IMR-90 (cell line): ENCODE data around the gene PAK1IP1. TPM values are rescaled to one million over a fixed set of nuclear protein-coding genes. Genes with fewer than 3 reads are reported as not detected.

Source experiments
- ATAC-seq: fragments of 200-7000 bp; cut with Tn5 transposase; 2 replicates; pipeline ENCODE4 v1.9.1; 2020; ENCODE audit warnings: low read depth, mild to moderate bottlenecking, moderate library complexity
- Bru-seq: library from RNA; stranded (reverse); fragments of 400-500 nt; gene quantifications from one replicate; lab custom pipeline; 2021; lab: Mats Ljungman, UMichigan
- BruChase-seq, 2 experiments: library from RNA; stranded (reverse); fragments of 400-500 nt; gene quantifications; one replicate each; lab custom pipeline; 2021; lab: Mats Ljungman, UMichigan
- BruUV-seq: library from RNA; stranded (reverse); fragments of 400-500 nt; replicated peaks from 2 replicates; lab custom pipeline; 2021; lab: Mats Ljungman, UMichigan
- CTCF ChIA-PET: fragments of 300-600 bp; formaldehyde crosslinking; extraction: SDS; loops from one replicate; lab custom pipeline; 2021; ENCODE audit warnings: antibody characterized with exemption; lab: Yijun Ruan, JAX
- POLR2A ChIA-PET: fragments of 300-600 bp; sonication (Branson Sonifier 250); formaldehyde crosslinking; loops from one replicate; lab custom pipeline; 2022; ENCODE audit warnings: antibody characterized with exemption; ENCODE audit not compliant: unreplicated experiment; lab: Charles Lee
- DNase-seq: peaks from one replicate; pipeline ENCODE4 v3.0.0; 2013
- H2AFZ ChIP-seq: replicated peaks from 2 replicates; pipeline ENCODE3; 2013; ENCODE audit warnings: low read length, mild to moderate bottlenecking; ENCODE audit not compliant: poor library complexity
- H2AK5ac ChIP-seq: 2 replicates; pipeline ENCODE4 v1.6.1; 2013; ENCODE audit warnings: low read depth, low read length, inconsistent platforms
- H2AK9ac ChIP-seq: replicated peaks from 2 replicates; pipeline ENCODE3; 2013; ENCODE audit warnings: mild to moderate bottlenecking, low read depth, low read length, moderate library complexity; ENCODE audit not compliant: poor library complexity
- H2BK120ac ChIP-seq: 2 replicates; pipeline ENCODE4 v1.6.1; 2013; ENCODE audit warnings: low read depth, low read length, inconsistent platforms
- H2BK15ac ChIP-seq: 3 replicates; pipeline ENCODE4 v1.6.1; 2013; ENCODE audit warnings: low read depth, low read length, inconsistent platforms
- H2BK20ac ChIP-seq: 2 replicates; pipeline ENCODE4 v1.6.1; 2013; ENCODE audit warnings: low read depth, mild to moderate bottlenecking, inconsistent platforms, low read length, moderate library complexity
- H2BK5ac ChIP-seq: 2 replicates; pipeline ENCODE4 v1.6.1; 2013; ENCODE audit warnings: mild to moderate bottlenecking, low read depth, low read length, inconsistent platforms; ENCODE audit not compliant: poor library complexity, severe bottlenecking
- H3K14ac ChIP-seq: replicated peaks from 2 replicates; pipeline ENCODE4 v1.6.1; 2013; ENCODE audit warnings: low read depth, low read length, inconsistent platforms
- H3K18ac ChIP-seq: 2 replicates; pipeline ENCODE4 v1.6.1; 2013; ENCODE audit warnings: low read depth, low read length, control low read depth
- H3K23ac ChIP-seq: 2 replicates; pipeline ENCODE4 v1.6.1; 2013; ENCODE audit warnings: low read depth, low read length, inconsistent platforms
- H3K27ac ChIP-seq: 2 replicates; pipeline ENCODE4 v1.5.1; 2013; ENCODE audit warnings: mild to moderate bottlenecking, control low read depth, low read length; ENCODE audit not compliant: insufficient read depth
- H3K27me3 ChIP-seq: 2 replicates; pipeline ENCODE4 v1.6.1; 2013; ENCODE audit warnings: low read length; ENCODE audit not compliant: control insufficient read depth, insufficient read depth
- H3K36me3 ChIP-seq: 2 replicates; pipeline ENCODE4 v1.6.1; 2013; ENCODE audit warnings: low read length, mixed read lengths; ENCODE audit not compliant: control insufficient read depth, insufficient read depth
- H3K4ac ChIP-seq: 2 replicates; pipeline ENCODE4 v1.6.1; 2013; ENCODE audit warnings: low read depth, low read length, inconsistent platforms
- H3K4me1 ChIP-seq: 2 replicates; pipeline ENCODE4 v1.6.1; 2013; ENCODE audit warnings: low read length, mixed read lengths; ENCODE audit not compliant: control insufficient read depth, insufficient read depth
- H3K4me2 ChIP-seq: 2 replicates; pipeline ENCODE4 v1.6.1; 2013; ENCODE audit warnings: low read depth, mild to moderate bottlenecking, control low read depth, low read length, moderate library complexity
- H3K4me3 ChIP-seq: 2 replicates; pipeline ENCODE4 v1.5.1; 2013; ENCODE audit warnings: low read depth, mild to moderate bottlenecking, control low read depth, low read length, moderate library complexity; ENCODE audit not compliant: insufficient read depth
- H3K56ac ChIP-seq: 2 replicates; pipeline ENCODE4 v1.6.1; 2013; ENCODE audit warnings: low read length, inconsistent platforms; ENCODE audit not compliant: insufficient read depth; ENCODE audit errors: extremely low read depth
- H3K79me1 ChIP-seq, 2 experiments: 2 replicates each; pipeline ENCODE4 v1.6.1; 2013; ENCODE audit warnings: low read length in 2 of 2, inconsistent platforms in 1 of 2, low read depth in 1 of 2
- H3K9ac ChIP-seq: 2 replicates; pipeline ENCODE4 v1.6.1; 2013; ENCODE audit warnings: low read depth, low read length, control low read depth
- H3K9me1 ChIP-seq: 2 replicates; pipeline ENCODE4 v1.6.1; 2013; ENCODE audit warnings: low read length, inconsistent platforms; ENCODE audit not compliant: insufficient read depth
- H3K9me3 ChIP-seq: 2 replicates; pipeline ENCODE4 v1.6.1; 2013; ENCODE audit warnings: low read length; ENCODE audit not compliant: control insufficient read depth, insufficient read depth
- H4K20me1 ChIP-seq: 2 replicates; pipeline ENCODE4 v1.6.1; 2013; ENCODE audit warnings: low read length, inconsistent platforms; ENCODE audit not compliant: insufficient read depth
- H4K5ac ChIP-seq: 2 replicates; pipeline ENCODE4 v1.6.1; 2013; ENCODE audit warnings: mild to moderate bottlenecking, low read depth, low read length, control low read depth
- H4K8ac ChIP-seq, 2 experiments: 2 replicates each; pipeline ENCODE4 v1.6.1; 2013; ENCODE audit warnings: low read depth in 2 of 2, low read length in 2 of 2, control low read depth in 1 of 2, inconsistent platforms in 1 of 2
- H4K91ac ChIP-seq: 2 replicates; pipeline ENCODE4 v1.6.1; 2013; ENCODE audit warnings: low read depth, low read length, inconsistent platforms; ENCODE audit not compliant: insufficient read depth
- BHLHE40 ChIP-seq: fragments of 150-350 bp; IDR thresholded peaks from 2 replicates; pipeline ENCODE4 v1.6.1; 2016; ENCODE audit warnings: mild to moderate bottlenecking, low read depth, low read length
- CEBPB ChIP-seq: IDR thresholded peaks from 2 replicates; pipeline ENCODE4 v1.6.1; 2012; ENCODE audit warnings: low read depth, low read length, improper control_type of control experiment
- CHD1 ChIP-seq: IDR thresholded peaks from 2 replicates; pipeline ENCODE4 v1.6.1; 2012; ENCODE audit warnings: low read depth, low read length, improper control_type of control experiment
- FOS ChIP-seq: fragments of 150-350 bp; IDR thresholded peaks from 2 replicates; pipeline ENCODE4 v1.6.1; 2016; ENCODE audit warnings: low read depth, low read length
- MAFK ChIP-seq: IDR thresholded peaks from 2 replicates; pipeline ENCODE4 v1.6.1; 2012; ENCODE audit warnings: low read depth, low read length, improper control_type of control experiment
- MAZ ChIP-seq: IDR thresholded peaks from 2 replicates; pipeline ENCODE4 v1.6.1; 2012; ENCODE audit warnings: low read depth, mild to moderate bottlenecking, low read length, improper control_type of control experiment, moderate library complexity, borderline replicate concordance
- MXI1 ChIP-seq: IDR thresholded peaks from 2 replicates; pipeline ENCODE4 v1.6.1; 2012; ENCODE audit warnings: low read depth, mild to moderate bottlenecking, low read length, moderate library complexity, borderline replicate concordance
- NFE2L2 ChIP-seq: fragments of 150-350 bp; IDR thresholded peaks from 2 replicates; pipeline ENCODE4 v1.6.1; 2016; ENCODE audit warnings: low read depth, mild to moderate bottlenecking, low read length
- POLR2A ChIP-seq: IDR thresholded peaks from 2 replicates; pipeline ENCODE4 v1.6.1; 2012; ENCODE audit warnings: mild to moderate bottlenecking, low read depth, low read length
- RAD21 ChIP-seq: IDR thresholded peaks from 2 replicates; pipeline ENCODE4 v1.6.1; 2012; ENCODE audit warnings: low read length, improper control_type of control experiment
- RCOR1 ChIP-seq: IDR thresholded peaks from 2 replicates; pipeline ENCODE4 v1.6.1; 2012; ENCODE audit warnings: mild to moderate bottlenecking, low read length, improper control_type of control experiment; ENCODE audit not compliant: insufficient replicate concordance
- RFX5 ChIP-seq: IDR thresholded peaks from 2 replicates; pipeline ENCODE4 v1.8.0; 2012; ENCODE audit warnings: low read depth, mild to moderate bottlenecking, low read length, moderate library complexity
- SMC3 ChIP-seq: fragments of 150-350 bp; IDR thresholded peaks from 2 replicates; pipeline ENCODE4 v1.6.1; 2016; ENCODE audit warnings: low read depth, mild to moderate bottlenecking, antibody characterized with exemption, low read length, moderate library complexity
- WGBS, 2 experiments: methylation state at CpG; one replicate each; pipeline versions ENCODE4 v1.1.5 to v1.1.7; 2013; ENCODE audit warnings: missing lambda C conversion rate in 2 of 2; ENCODE audit not compliant: insufficient read length in 1 of 2; ENCODE audit errors: extremely low coverage in 2 of 2; 5-methylcytosine and 5-hydroxymethylcytosine counted together
- dilution Hi-C: fragments of 300-500 bp; cut with HindIII; formaldehyde crosslinking; loops from one replicate; pipeline ENCODE4 v1.14.3; 2018; ENCODE audit warnings: low sequenced_read_pairs; ENCODE audit not compliant: unreplicated experiment
- in situ Hi-C: fragments of 300-500 bp; cut with MboI; formaldehyde crosslinking; loops from 3 replicates; pipeline ENCODE4 v1.14.3; 2019; ENCODE audit warnings: low sequenced_read_pairs, inconsistent platforms, mixed read lengths
- intact Hi-C: fragments of 100-400 bp; cut with micrococcal nuclease; formaldehyde crosslinking; loops from 2 replicates; pipeline ENCODE4 v1.10.0; 2022
- long read RNA-seq: library from polyadenylated mRNA; unstranded; transcript quantifications from one replicate; pipeline ENCODE4 v2.0.0, GENCODE V29; 2021; ENCODE audit not compliant: unreplicated experiment
- polyA plus RNA-seq, 3 experiments: library from polyadenylated mRNA; depleted of rRNA; stranded (reverse); fragments of >200 nt; gene quantifications; 2 replicates each; pipeline ENCODE4 v1.2.3, GENCODE V29; 2012; ENCODE audit warnings: low replicate concordance in 1 of 3
- total RNA-seq: library from RNA; depleted of rRNA; stranded (reverse); fragments of >200 nt; gene quantifications from 2 replicates; pipeline ENCODE4 v1.2.3, GENCODE V29; 2012; rRNA removed
- TF ChIP-seq, protein P1 (sequence below): fragments of 150-350 bp; IDR thresholded peaks from 2 replicates; pipeline ENCODE4 v1.6.1; 2017; ENCODE audit warnings: mild to moderate bottlenecking, antibody characterized with exemption, low read length, low read depth

PAK1IP1 gene, protein sequence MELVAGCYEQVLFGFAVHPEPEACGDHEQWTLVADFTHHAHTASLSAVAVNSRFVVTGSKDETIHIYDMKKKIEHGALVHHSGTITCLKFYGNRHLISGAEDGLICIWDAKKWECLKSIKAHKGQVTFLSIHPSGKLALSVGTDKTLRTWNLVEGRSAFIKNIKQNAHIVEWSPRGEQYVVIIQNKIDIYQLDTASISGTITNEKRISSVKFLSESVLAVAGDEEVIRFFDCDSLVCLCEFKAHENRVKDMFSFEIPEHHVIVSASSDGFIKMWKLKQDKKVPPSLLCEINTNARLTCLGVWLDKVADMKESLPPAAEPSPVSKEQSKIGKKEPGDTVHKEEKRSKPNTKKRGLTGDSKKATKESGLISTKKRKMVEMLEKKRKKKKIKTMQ
- total RNA-seq = 22.9 and 28.6 TPM in 2 replicates
- polyA plus RNA-seq (2012; rRNA removed) = 16.7 and 16.9 TPM in 2 replicates
- polyA plus RNA-seq (2012; cell fraction: cytosol; rRNA removed) = 3.9 and 5.4 TPM in 2 replicates
- 2.0 and 7.9 TPM in 2 replicates for polyA plus RNA-seq (2012; cell fraction: nucleus; rRNA removed; ENCODE audit: low replicate concordance)
- percentile 69 among the genes with signal in this experiment for Bru-seq, nascent RNA
- BruChase-seq, experiment 1, labeled RNA remaining after a 6-hour chase = percentile 58 among the genes with signal in this experiment
- BruChase-seq, experiment 2, labeled RNA remaining after a 2-hour chase = percentile 56 among the genes with signal in this experiment
- long read RNA-seq, transcript PAK1IP1-201 (10 exons, 1,800 nt) = major isoform, 25 of 35 reads
- long read RNA-seq, partial matches to known transcripts = 0 of 35 reads
- long read RNA-seq, other reads (novel, unspliced or antisense) = 10 of 35 reads

DNA sequence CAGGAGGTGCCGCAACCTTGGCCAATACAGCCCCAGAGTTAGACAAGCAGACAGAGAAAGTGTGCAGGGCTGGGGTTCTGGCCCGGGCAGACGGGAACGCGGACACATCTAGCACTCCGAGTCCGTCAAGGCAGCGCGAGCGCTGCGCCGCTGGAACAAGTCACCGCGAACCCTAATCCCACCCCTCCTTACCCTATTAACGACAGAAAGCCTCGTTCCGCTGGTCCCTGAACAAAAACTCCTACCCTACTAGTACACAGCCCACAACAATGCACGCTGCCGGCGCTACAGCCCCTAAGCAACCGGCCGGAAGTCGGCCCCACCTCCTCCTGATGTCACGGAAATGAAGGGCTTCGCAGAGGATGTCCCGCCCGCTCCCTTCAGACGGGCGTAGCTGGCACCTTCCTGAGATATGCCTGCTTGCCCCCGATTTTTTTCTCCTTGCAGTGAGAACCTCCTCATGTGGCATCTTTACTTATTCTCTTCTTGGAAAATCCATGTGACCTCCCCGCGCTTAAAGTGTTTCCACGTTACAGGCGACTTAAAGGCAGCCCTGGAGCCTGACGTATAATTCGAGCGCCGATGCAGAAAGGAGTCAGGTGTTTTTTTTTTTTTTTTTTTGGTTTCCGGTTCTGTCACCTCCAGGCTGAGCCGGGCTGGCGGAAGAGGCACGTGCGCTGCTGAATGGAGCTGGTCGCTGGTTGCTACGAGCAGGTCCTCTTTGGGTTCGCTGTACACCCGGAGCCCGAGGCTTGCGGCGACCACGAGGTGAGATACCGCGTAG is at the start of gene PAK1IP1, which contains the start of gene C6orf52:
TSS of gene PAK1IP1 (plus strand) at position 671 of the 784 bp plus-strand sequence. CDS start at position 685, 14 bp downstream.
TSS of gene C6orf52 (minus strand) at position 315 of the 784 bp plus-strand sequence. CDS start 7,066 bp downstream, outside the sequence.
- peak within 1 kb of the TSS; percentile 99 for H3K14ac ChIP-seq
- peak within 1 kb of the TSS; percentile 90 for H3K9ac ChIP-seq
- H2BK120ac ChIP-seq = peak within 1 kb of the TSS; percentile 93
- no peaks in the 10 kb centered on the region for H3K9me3 ChIP-seq
- peak within 1 kb of the TSS; percentile 88 for H2AK9ac ChIP-seq
- peaks cover 4% of the 10 kb centered on the region for H3K36me3 ChIP-seq
- TSS peak; percentile 85 for BruUV-seq
- ATAC-seq = peak; percentile 99
- H4K20me1 ChIP-seq = no peaks in the 10 kb centered on the region
- dilution Hi-C loops = no loop called here
- H3K56ac ChIP-seq = peak within 1 kb of the TSS; percentile 99
- WGBS, 2 experiments = 0% methylated on average over 17 of the region's 53 CpGs; no CpG with 5 or more reads in 1 of the 2 experiments
- H2BK20ac ChIP-seq = peak within 1 kb of the TSS; percentile 63; the same call in 1 of the 2 replicates
- peak within 1 kb of the TSS; percentile 48 to 97 for H4K8ac ChIP-seq
- peaks cover 3% of the 10 kb centered on the region; the same call in 1 of the 2 replicates for H3K9me1 ChIP-seq
- peak within 1 kb of the TSS; percentile 99 for H3K4me2 ChIP-seq
- H2BK5ac ChIP-seq = peak within 1 kb of the TSS; percentile 89
- DNase-seq = peak; percentile 91
- H2AK5ac ChIP-seq = peak within 1 kb of the TSS; percentile 44
- no peaks in the 10 kb centered on the region for H3K27me3 ChIP-seq
- H3K27ac ChIP-seq = peak within 1 kb of the TSS; percentile 86
- H4K91ac ChIP-seq = peak within 1 kb of the TSS; percentile 97
- H4K5ac ChIP-seq = peak within 1 kb of the TSS; percentile 72
- peaks cover 25 to 36% of the 10 kb centered on the region in 2 experiments for H3K79me1 ChIP-seq
- H3K4me3 ChIP-seq = peak within 1 kb of the TSS; percentile 82
- intact Hi-C loops = loop anchor here (1.0 to 5.0 kb wide), 7 partner anchors 29 to 216 kb away; partner anchors contain the start of gene TMEM14C
- peaks cover 2% of the 10 kb centered on the region; the same call in 1 of the 2 replicates for H3K4me1 ChIP-seq
- H2BK15ac ChIP-seq = peak within 1 kb of the TSS; percentile 92; the same call in 2 of the 3 replicates
- peak within 1 kb of the TSS; percentile 95 for H2AFZ ChIP-seq
- peak within 1 kb of the TSS; percentile 89 for H3K23ac ChIP-seq
- CTCF ChIA-PET = interaction anchor here (0.7 to 0.9 kb wide), 2 partner anchors 18 to 166 kb away, joined by 3 read pairs; no protein-coding TSS in a partner anchor
- peak within 1 kb of the TSS; percentile 91 for H3K4ac ChIP-seq
- peak within 1 kb of the TSS; percentile 73 for H3K18ac ChIP-seq
- in situ Hi-C loops = no loop called here
- POLR2A ChIA-PET = interaction anchor here (1.0 kb wide), 1 partner anchor 216 kb away, joined by 11 read pairs; no protein-coding TSS in a partner anchor
- no peak for TF ChIP-seq CHD1
- TF ChIP-seq NFE2L2 = no peak
- TF ChIP-seq POLR2A = peak; percentile 90
- TF ChIP-seq SMC3 = peak; percentile 21; the same call in 1 of the 2 replicates
- no peak for TF ChIP-seq MAFK
- TF ChIP-seq RFX5 = no peak
- no peak; the same call in 1 of the 2 replicates for TF ChIP-seq RAD21
- no peak for TF ChIP-seq CEBPB
- peak; percentile 99 for TF ChIP-seq MXI1
- TF ChIP-seq MAZ = 0 out of 2 replicates have a peak, but pooled peaks have one; percentile 55
- TF ChIP-seq, protein P1, sequence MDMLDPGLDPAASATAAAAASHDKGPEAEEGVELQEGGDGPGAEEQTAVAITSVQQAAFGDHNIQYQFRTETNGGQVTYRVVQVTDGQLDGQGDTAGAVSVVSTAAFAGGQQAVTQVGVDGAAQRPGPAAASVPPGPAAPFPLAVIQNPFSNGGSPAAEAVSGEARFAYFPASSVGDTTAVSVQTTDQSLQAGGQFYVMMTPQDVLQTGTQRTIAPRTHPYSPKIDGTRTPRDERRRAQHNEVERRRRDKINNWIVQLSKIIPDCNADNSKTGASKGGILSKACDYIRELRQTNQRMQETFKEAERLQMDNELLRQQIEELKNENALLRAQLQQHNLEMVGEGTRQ = peak; percentile 87
- TF ChIP-seq FOS = no peak
- peak; percentile 99 for TF ChIP-seq BHLHE40
- TF ChIP-seq RCOR1 = no peak
